H9 (cell line): ENCODE data around the gene SCGB1D1. TPM values are rescaled to one million over a fixed set of nuclear protein-coding genes. Genes with fewer than 3 reads are reported as not detected.

Experiments
- DNase-seq: peaks from one replicate; pipeline ENCODE4 v3.0.0-alpha.2; 2017
- H2AFZ ChIP-seq: one replicate; pipeline ENCODE4 v1.6.1; 2013; ENCODE audit warnings: mild to moderate bottlenecking, low read length, control low read depth, moderate library complexity
- H2AK5ac ChIP-seq: 2 replicates; pipeline ENCODE4 v1.6.1; 2013; ENCODE audit warnings: low read length, control low read depth, mixed read lengths; ENCODE audit not compliant: insufficient read length
- H2BK120ac ChIP-seq: one replicate; pipeline ENCODE4 v1.6.1; 2013; ENCODE audit warnings: low read depth, mild to moderate bottlenecking, low read length, control low read depth, inconsistent platforms; ENCODE audit not compliant: poor library complexity, severe bottlenecking
- H2BK12ac ChIP-seq: 2 replicates; pipeline ENCODE4 v1.6.1; 2013; ENCODE audit warnings: low read length, control low read depth, mixed read lengths, low read depth; ENCODE audit not compliant: insufficient read length
- H2BK15ac ChIP-seq: 2 replicates; pipeline ENCODE4 v1.6.1; 2013; ENCODE audit warnings: low read depth, low read length, control low read depth
- H2BK20ac ChIP-seq: one replicate; pipeline ENCODE4 v1.6.1; 2013; ENCODE audit warnings: low read depth, mild to moderate bottlenecking, low read length, control low read depth, inconsistent platforms; ENCODE audit not compliant: poor library complexity, severe bottlenecking
- H2BK5ac ChIP-seq: 2 replicates; pipeline ENCODE4 v1.6.1; 2013; ENCODE audit warnings: low read length, control low read depth, mixed read lengths; ENCODE audit not compliant: insufficient read length
- H3K14ac ChIP-seq: 2 replicates; pipeline ENCODE4 v1.6.1; 2013; ENCODE audit warnings: low read length, control low read depth; ENCODE audit not compliant: insufficient read depth
- H3K18ac ChIP-seq: 2 replicates; pipeline ENCODE4 v1.6.1; 2013; ENCODE audit warnings: low read depth, mild to moderate bottlenecking, mixed read lengths, low read length, control low read depth; ENCODE audit not compliant: insufficient read length
- H3K23ac ChIP-seq: 2 replicates; pipeline ENCODE4 v1.6.1; 2013; ENCODE audit warnings: low read length, control low read depth, mixed read lengths, low read depth; ENCODE audit not compliant: insufficient read length
- H3K23me2 ChIP-seq: 2 replicates; pipeline ENCODE4 v1.6.1; 2013; ENCODE audit warnings: low read depth, mild to moderate bottlenecking, mixed read lengths, low read length, control low read depth; ENCODE audit not compliant: insufficient read length, poor library complexity, severe bottlenecking
- H3K27ac ChIP-seq: 2 replicates; pipeline ENCODE4 v1.5.1; 2013; ENCODE audit warnings: low read length, control low read depth, mixed read lengths, low read depth; ENCODE audit not compliant: insufficient read length
- H3K27me3 ChIP-seq: 2 replicates; pipeline ENCODE4 v1.6.1; 2013; ENCODE audit warnings: low read length, control low read depth, inconsistent platforms; ENCODE audit not compliant: insufficient read depth
- H3K4ac ChIP-seq: 2 replicates; pipeline ENCODE4 v1.6.1; 2013; ENCODE audit warnings: low read depth, mild to moderate bottlenecking, control low read depth, inconsistent platforms, low read length, moderate library complexity
- H3K4me1 ChIP-seq: 2 replicates; pipeline ENCODE4 v1.6.1; 2013; ENCODE audit warnings: low read length, control low read depth, inconsistent platforms; ENCODE audit not compliant: insufficient read depth
- H3K4me2 ChIP-seq: 2 replicates; pipeline ENCODE4 v1.6.1; 2013; ENCODE audit warnings: low read length, control low read depth, mixed read lengths; ENCODE audit not compliant: insufficient read length, insufficient read depth
- H3K56ac ChIP-seq: 2 replicates; pipeline ENCODE4 v1.6.1; 2013; ENCODE audit warnings: low read depth, mild to moderate bottlenecking, mixed read lengths, low read length, control low read depth; ENCODE audit not compliant: insufficient read length
- H3K79me1 ChIP-seq: 2 replicates; pipeline ENCODE4 v1.6.1; 2013; ENCODE audit warnings: low read depth, mild to moderate bottlenecking, moderate library complexity, low read length, control low read depth, inconsistent platforms; ENCODE audit not compliant: insufficient read depth, poor library complexity, severe bottlenecking
- H3K79me2 ChIP-seq: 2 replicates; pipeline ENCODE4 v1.6.1; 2013; ENCODE audit warnings: low read length, control low read depth, inconsistent platforms; ENCODE audit not compliant: insufficient read depth
- H3K9ac ChIP-seq: 2 replicates; pipeline ENCODE4 v1.6.1; 2013; ENCODE audit warnings: low read length, control low read depth, mixed read lengths; ENCODE audit not compliant: insufficient read length; ENCODE audit errors: extremely low read depth
- H3K9me3 ChIP-seq: one replicate; pipeline ENCODE4 v1.6.1; 2013; ENCODE audit warnings: low read depth, low read length, inconsistent platforms; ENCODE audit not compliant: control insufficient read depth
- H3T11ph ChIP-seq: one replicate; pipeline ENCODE4 v1.6.1; 2013; ENCODE audit warnings: mild to moderate bottlenecking, low read length, control low read depth, inconsistent platforms
- H4K20me1 ChIP-seq: one replicate; pipeline ENCODE4 v1.6.1; 2013; ENCODE audit not compliant: control insufficient read depth, insufficient read length, insufficient read depth
- H4K5ac ChIP-seq: 2 replicates; pipeline ENCODE4 v1.6.1; 2013; ENCODE audit warnings: low read depth, mild to moderate bottlenecking, mixed read lengths, low read length, control low read depth; ENCODE audit not compliant: insufficient read length
- H4K8ac ChIP-seq: replicated peaks from 2 replicates; pipeline ENCODE4 v1.6.1; 2013; ENCODE audit warnings: low read length, control low read depth, mixed read lengths, low read depth; ENCODE audit not compliant: insufficient read length
- H4K91ac ChIP-seq: 2 replicates; pipeline ENCODE4 v1.6.1; 2013; ENCODE audit warnings: low read depth, mild to moderate bottlenecking, moderate library complexity, mixed read lengths, low read length, control low read depth; ENCODE audit not compliant: insufficient read length
- H3K27ac Mint-ChIP-seq, 3 experiments: 2 replicates in 2 of 3; 3 replicates in 1 of 3; pipeline ENCODE4 v1.8.0; 2020 to 2021; ENCODE audit warnings: mixed read lengths in 3 of 3, mild to moderate bottlenecking in 1 of 3, moderate library complexity in 1 of 3
- H3K27me3 Mint-ChIP-seq: 2 replicates; pipeline ENCODE4 v1.8.0; 2021; ENCODE audit warnings: low read depth, mild to moderate bottlenecking, moderate library complexity, mixed read lengths
- H3K36me3 Mint-ChIP-seq, 3 experiments: 2 replicates in 2 of 3; 3 replicates in 1 of 3; pipeline ENCODE4 v1.8.0; 2020 to 2021; ENCODE audit warnings: low read depth in 3 of 3, mixed read lengths in 3 of 3; ENCODE audit not compliant: insufficient read depth in 1 of 3
- H3K4me1 Mint-ChIP-seq, 2 experiments: 2 replicates each; pipeline ENCODE4 v1.8.0; 2020; ENCODE audit warnings: mixed read lengths in 2 of 2
- H3K4me3 Mint-ChIP-seq, 2 experiments: 2 replicates in 1 of 2; 3 replicates in 1 of 2; pipeline ENCODE4 v1.8.0; 2020 to 2021; ENCODE audit warnings: mild to moderate bottlenecking in 2 of 2, mixed read lengths in 2 of 2, moderate library complexity in 1 of 2
- H3K9me3 Mint-ChIP-seq, 2 experiments: 2 replicates in 1 of 2; 3 replicates in 1 of 2; pipeline ENCODE4 v1.8.0; 2020; ENCODE audit warnings: mild to moderate bottlenecking in 2 of 2, mixed read lengths in 2 of 2, moderate library complexity in 1 of 2
- CTCF ChIP-seq: fragments of 200-600 bp; sonication (generic); conservative IDR thresholded peaks from 3 replicates; pipeline ENCODE4 v1.8.0; 2021; ENCODE audit warnings: antibody characterized with exemption, mild to moderate bottlenecking
- WGBS: extraction: QIAGEN DNeasy Blood & Tissue Kit; methylation state at CpG from one replicate; pipeline ENCODE4 v1.1.7; 2013; ENCODE audit warnings: missing lambda C conversion rate, low lambda C conversion rate, mixed read lengths; ENCODE audit not compliant: insufficient read length; ENCODE audit errors: extremely low coverage; 5-methylcytosine and 5-hydroxymethylcytosine counted together
- total RNA-seq: library from RNA; stranded (reverse); gene quantifications from 2 replicates; pipeline ENCODE4 v1.2.1, GENCODE V29; 2021

The SCGB1D1 gene
- total RNA-seq, 1 experiment from 2014 or later: not detected

- peaks cover 44 to 94% (median 80%) of the 10 kb centered on the region in 3 experiments for H3K36me3 Mint-ChIP-seq
- H3K27me3 Mint-ChIP-seq: no peaks in the 10 kb centered on the region
Measured at GRCh38 chr11:62142921-62143320, 47.1 kb upstream of the SCGB1D1 start.

More at GRCh38 chr11:62142921-62143320, 47.1 kb upstream of the SCGB1D1 start:
- no peak overlapping the region for H4K5ac ChIP-seq
- no peaks in the 10 kb centered on the region for H3K79me2 ChIP-seq
- H4K20me1 ChIP-seq: no peaks in the 10 kb centered on the region
- no peak overlapping the region for H3K4me2 ChIP-seq
- no peak overlapping the region for H2AFZ ChIP-seq
- H3K27ac Mint-ChIP-seq: no peak overlapping the region
- H3K4me1 ChIP-seq: no peaks in the 10 kb centered on the region
- H3K23me2 ChIP-seq: no peaks in the 10 kb centered on the region
- no peak overlapping the region for H2BK12ac ChIP-seq
- no peak overlapping the region for H3K9ac ChIP-seq
- H3K23ac ChIP-seq: no peak overlapping the region
- H4K91ac ChIP-seq: no peak overlapping the region
- no peaks in the 10 kb centered on the region for H3K27me3 ChIP-seq
- no peak overlapping the region for H3K4ac ChIP-seq
- no peak overlapping the region for H2AK5ac ChIP-seq
- H3K56ac ChIP-seq: no peak overlapping the region
- H2BK5ac ChIP-seq: no peak overlapping the region
- DNase-seq: no peak
- no peaks in the 10 kb centered on the region for H3K4me1 Mint-ChIP-seq
- H2BK20ac ChIP-seq: no peak overlapping the region
- TF ChIP-seq CTCF: no peak
- H3K79me1 ChIP-seq: no peaks in the 10 kb centered on the region
- no CpG with 5 or more reads among the region's 3 CpGs for WGBS
- no peak overlapping the region for H2BK15ac ChIP-seq
- H3K9me3 Mint-ChIP-seq: no peaks in the 10 kb centered on the region; a peak in 1 of 5 replicates
- no peak overlapping the region; a peak in 1 of 5 replicates for H3K4me3 Mint-ChIP-seq
- no peaks in the 10 kb centered on the region for H3K9me3 ChIP-seq
- no peak overlapping the region for H3K18ac ChIP-seq
- H4K8ac ChIP-seq: no peak overlapping the region
- no peak overlapping the region for H3K27ac ChIP-seq
- H3T11ph ChIP-seq: no peak overlapping the region
- no peak overlapping the region for H2BK120ac ChIP-seq
- H3K14ac ChIP-seq: no peak overlapping the region
